Skeletal muscle tissue (tissue), 4 donors: ENCODE data around the gene CAPS. TPM values are rescaled to one million over a fixed set of nuclear protein-coding genes. Genes with fewer than 3 reads are reported as not detected.

Source experiments
- H3K27ac ChIP-seq: one replicate; pipeline ENCODE4 v1.7.0; 2013; ENCODE audit warnings: mild to moderate bottlenecking, low read depth, low read length, inconsistent platforms
- H3K27me3 ChIP-seq, 3 donors: one replicate each; pipeline ENCODE4 v1.7.0; 2013; ENCODE audit warnings: low read length in 3 of 3; ENCODE audit not compliant: control insufficient read depth in 3 of 3, insufficient read depth in 3 of 3
- H3K36me3 ChIP-seq, 3 donors: one replicate each; pipeline ENCODE4 v1.7.0; 2013; ENCODE audit warnings: low read length in 3 of 3; ENCODE audit not compliant: control insufficient read depth in 3 of 3, insufficient read depth in 3 of 3
- H3K4me1 ChIP-seq, 3 donors: one replicate each; pipeline ENCODE4 v1.7.0; 2013; ENCODE audit warnings: low read length in 3 of 3, mild to moderate bottlenecking in 3 of 3; ENCODE audit not compliant: control insufficient read depth in 3 of 3, insufficient read depth in 3 of 3
- H3K4me3 ChIP-seq, 3 donors: one replicate each; pipeline ENCODE4 v1.7.0; 2013; ENCODE audit warnings: low read length in 3 of 3
- H3K9ac ChIP-seq, 3 donors: one replicate each; pipeline ENCODE4 v1.7.0; 2013; ENCODE audit warnings: low read length in 3 of 3, mild to moderate bottlenecking in 3 of 3, moderate library complexity in 2 of 3, low read depth in 1 of 3
- H3K9me3 ChIP-seq, 3 donors: one replicate each; pipeline ENCODE4 v1.7.0; 2013; ENCODE audit warnings: low read length in 3 of 3; ENCODE audit not compliant: control insufficient read depth in 3 of 3
- total RNA-seq: library from RNA; depleted of rRNA; stranded (reverse); fragments of >200 nt; gene quantifications from one replicate; pipeline ENCODE4 v1.2.3, GENCODE V29; 2014
- donor health status: Osteomylitis.

CAPS gene
- total RNA-seq, 1 donor from 2014 or later = 1.6 TPM

GRCh38 chr19:5921516-5922160 lies 7.6 kb downstream of the CAPS start:
- Histone ChIP-seq H3K9ac (no peak overlapping the region), H3K9me3 (no peaks in the 10 kb centered on the region), H3K4me3 (no peak overlapping the region), H3K36me3 (peaks cover 73 to 83% (median 79%) of the 10 kb centered on the region in 3 donors), H3K27me3 (no peaks in the 10 kb centered on the region), H3K27ac (no peak overlapping the region), H3K4me1 (peaks cover 7 to 13% (median 9%) of the 10 kb centered on the region in 3 donors)

GRCh38 chr19:5922161-5922545 lies 8.1 kb downstream of the CAPS start:
- Histone ChIP-seq H3K36me3 (peaks cover 73 to 82% (median 78%) of the 10 kb centered on the region in 3 donors), H3K4me1 (peaks cover 11 to 18% (median 14%) of the 10 kb centered on the region in 3 donors), H3K4me3 (no peak overlapping the region), H3K9me3 (no peaks in the 10 kb centered on the region), H3K9ac (no peak overlapping the region), H3K27me3 (no peaks in the 10 kb centered on the region), H3K27ac (no peak overlapping the region)

GRCh38 chr19:5923356-5923755 lies 9.3 kb downstream of the CAPS start:
- peaks cover 76 to 85% (median 82%) of the 10 kb centered on the region in 3 donors for H3K36me3 ChIP-seq
- H3K4me1 ChIP-seq = peaks cover 22 to 25% (median 24%) of the 10 kb centered on the region in 3 donors
- no peak overlapping the region for H3K4me3 ChIP-seq
- H3K9me3 ChIP-seq = no peaks in the 10 kb centered on the region
- H3K27me3 ChIP-seq = no peaks in the 10 kb centered on the region
- peak overlapping the region in 1 of 3 donors; percentile 14 for H3K9ac ChIP-seq
- H3K27ac ChIP-seq = no peak overlapping the region

GRCh38 chr19:5925830-5926427 lies 11.9 kb downstream of the CAPS start:
- Histone ChIP-seq H3K4me3 (no peak overlapping the region), H3K27me3 (no peaks in the 10 kb centered on the region), H3K9ac (peak overlapping the region in 1 of 3 donors; percentile 25), H3K4me1 (peaks cover 22 to 27% (median 24%) of the 10 kb centered on the region in 3 donors), H3K9me3 (no peaks in the 10 kb centered on the region), H3K36me3 (peaks cover 85 to 91% (median 87%) of the 10 kb centered on the region in 3 donors), H3K27ac (peak overlapping the region; percentile 68)

- peak overlapping the region in 1 of 3 donors; percentile 50 for H3K9ac ChIP-seq
- no peaks in the 10 kb centered on the region for H3K27me3 ChIP-seq
- no peak overlapping the region for H3K4me3 ChIP-seq
- peaks cover 82 to 86% (median 84%) of the 10 kb centered on the region in 3 donors for H3K36me3 ChIP-seq
- no peaks in the 10 kb centered on the region for H3K9me3 ChIP-seq
- H3K4me1 ChIP-seq = peaks cover 22 to 27% (median 24%) of the 10 kb centered on the region in 3 donors
- peak overlapping the region; percentile 68 for H3K27ac ChIP-seq
These were observed 12.8 kb downstream of the CAPS start for GRCh38 chr19:5926641-5927440.

GRCh38 chr19:5927441-5927821 lies 13.4 kb downstream of the CAPS start:
- H3K4me3 ChIP-seq = no peak overlapping the region
- H3K9ac ChIP-seq = peak overlapping the region in 1 of 3 donors; percentile 50
- no peaks in the 10 kb centered on the region for H3K9me3 ChIP-seq

GRCh38 chr19:5929179-5929578 lies 15.1 kb downstream of the CAPS start:
- Histone ChIP-seq H3K27me3 (no peaks in the 10 kb centered on the region), H3K4me1 (peaks cover 27 to 32% (median 27%) of the 10 kb centered on the region in 3 donors), H3K9ac (no peak overlapping the region), H3K36me3 (peaks cover 70 to 81% (median 73%) of the 10 kb centered on the region in 3 donors), H3K4me3 (no peak overlapping the region), H3K27ac (peak overlapping the region; percentile 13), H3K9me3 (no peaks in the 10 kb centered on the region)

More at GRCh38 chr19:5927441-5927821, 13.4 kb downstream of the CAPS start:
- Histone ChIP-seq H3K27me3 (no peaks in the 10 kb centered on the region), H3K27ac (peak overlapping the region; percentile 68), H3K36me3 (peaks cover 82 to 85% (median 84%) of the 10 kb centered on the region in 3 donors), H3K4me1 (peaks cover 22 to 27% (median 24%) of the 10 kb centered on the region in 3 donors)

GRCh38 chr19:5929625-5930024 lies 15.6 kb downstream of the CAPS start:
- Histone ChIP-seq H3K27ac (peak overlapping the region; percentile 13), H3K36me3 (peaks cover 66 to 76% (median 69%) of the 10 kb centered on the region in 3 donors), H3K9me3 (no peaks in the 10 kb centered on the region), H3K27me3 (no peaks in the 10 kb centered on the region), H3K4me3 (no peak overlapping the region), H3K4me1 (peaks cover 26 to 32% (median 28%) of the 10 kb centered on the region in 3 donors), H3K9ac (no peak overlapping the region)

- Histone ChIP-seq H3K27ac (no peak overlapping the region), H3K4me1 (peaks cover 25 to 33% (median 29%) of the 10 kb centered on the region in 3 donors), H3K36me3 (peaks cover 56 to 68% (median 60%) of the 10 kb centered on the region in 3 donors), H3K9ac (no peak overlapping the region), H3K27me3 (no peaks in the 10 kb centered on the region), H3K4me3 (no peak overlapping the region), H3K9me3 (no peaks in the 10 kb centered on the region)
These were observed 17.2 kb downstream of the CAPS start for GRCh38 chr19:5931251-5931650.
